Measurements from ENCODE around the gene MAGI3.

MAGI3 gene

DNA sequence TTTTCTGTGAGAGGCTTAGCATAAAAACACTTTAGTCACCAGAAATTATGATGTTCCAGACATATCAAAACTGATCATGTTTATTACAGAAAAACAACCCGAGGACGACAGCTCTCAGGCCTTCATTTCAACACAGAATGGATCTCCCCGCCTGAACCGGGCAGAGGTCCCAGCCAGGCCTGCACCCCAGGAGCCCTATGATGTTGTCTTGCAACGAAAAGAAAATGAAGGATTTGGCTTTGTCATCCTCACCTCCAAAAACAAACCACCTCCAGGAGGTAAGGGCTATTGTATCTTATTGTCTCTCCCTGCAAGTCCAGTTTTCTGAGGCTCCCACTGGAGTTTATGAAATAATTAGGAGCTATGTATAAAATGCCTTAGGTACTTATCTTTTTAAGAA lies 263.4 kb downstream of the MAGI3 start:
- no peaks in the 10 kb centered on the region for H3K27me3 ChIP-seq (ENCODE audit: insufficient read depth, low read length)
- no peaks in the 10 kb centered on the region for H3K9me2 ChIP-seq (ENCODE audit: low read depth, low read length)
- H3K9ac ChIP-seq (ENCODE audit: low read length): no peak overlapping the region
- no peak overlapping the region for H3K4me2 ChIP-seq (ENCODE audit: low read length)
- H3F3A ChIP-seq (ENCODE audit: insufficient read depth, low read length): no peaks in the 10 kb centered on the region
- H3K27ac ChIP-seq (ENCODE audit: low read depth, low read length, poor library complexity, severe bottlenecking): no peak overlapping the region
- TF ChIP-seq, protein P1, sequence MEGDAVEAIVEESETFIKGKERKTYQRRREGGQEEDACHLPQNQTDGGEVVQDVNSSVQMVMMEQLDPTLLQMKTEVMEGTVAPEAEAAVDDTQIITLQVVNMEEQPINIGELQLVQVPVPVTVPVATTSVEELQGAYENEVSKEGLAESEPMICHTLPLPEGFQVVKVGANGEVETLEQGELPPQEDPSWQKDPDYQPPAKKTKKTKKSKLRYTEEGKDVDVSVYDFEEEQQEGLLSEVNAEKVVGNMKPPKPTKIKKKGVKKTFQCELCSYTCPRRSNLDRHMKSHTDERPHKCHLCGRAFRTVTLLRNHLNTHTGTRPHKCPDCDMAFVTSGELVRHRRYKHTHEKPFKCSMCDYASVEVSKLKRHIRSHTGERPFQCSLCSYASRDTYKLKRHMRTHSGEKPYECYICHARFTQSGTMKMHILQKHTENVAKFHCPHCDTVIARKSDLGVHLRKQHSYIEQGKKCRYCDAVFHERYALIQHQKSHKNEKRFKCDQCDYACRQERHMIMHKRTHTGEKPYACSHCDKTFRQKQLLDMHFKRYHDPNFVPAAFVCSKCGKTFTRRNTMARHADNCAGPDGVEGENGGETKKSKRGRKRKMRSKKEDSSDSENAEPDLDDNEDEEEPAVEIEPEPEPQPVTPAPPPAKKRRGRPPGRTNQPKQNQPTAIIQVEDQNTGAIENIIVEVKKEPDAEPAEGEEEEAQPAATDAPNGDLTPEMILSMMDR (IDR thresholded peaks at IDR 0.05; ENCODE audit: low read length): no peak
- no peak for TF ChIP-seq EZH2 (IDR thresholded peaks at IDR 0.05; ENCODE audit: borderline replicate concordance, low read length)
- no peaks in the 10 kb centered on the region for H3K36me3 ChIP-seq (ENCODE audit: insufficient read depth, low read length)
- H3K4me3 ChIP-seq (ENCODE audit: low read depth, low read length, poor library complexity, severe bottlenecking): no peak overlapping the region
- H3K4me1 ChIP-seq (ENCODE audit: insufficient read depth, low read length, severe bottlenecking): no peaks in the 10 kb centered on the region
- H4K20me1 ChIP-seq (ENCODE audit: insufficient read depth, low read length): no peaks in the 10 kb centered on the region
- no peak overlapping the region for H2AFZ ChIP-seq (ENCODE audit: low read length)
- H3K79me2 ChIP-seq (ENCODE audit: insufficient read depth, low read length): no peaks in the 10 kb centered on the region
- no peaks in the 10 kb centered on the region for H3K9me3 ChIP-seq (ENCODE audit: low read length)

- Histone ChIP-seq H3K27ac (ENCODE audit: low read depth, low read length, poor library complexity, severe bottlenecking) (no peak overlapping the region), H2AFZ (ENCODE audit: low read length) (no peak overlapping the region), H3K4me3 (ENCODE audit: low read depth, low read length, poor library complexity, severe bottlenecking) (no peak overlapping the region), H3K9me3 (ENCODE audit: low read length) (no peaks in the 10 kb centered on the region), H3K4me1 (ENCODE audit: insufficient read depth, low read length, severe bottlenecking) (no peaks in the 10 kb centered on the region), H3K9me2 (ENCODE audit: low read depth, low read length) (no peaks in the 10 kb centered on the region), H3K79me2 (ENCODE audit: insufficient read depth, low read length) (no peaks in the 10 kb centered on the region), H3K36me3 (ENCODE audit: insufficient read depth, low read length) (no peaks in the 10 kb centered on the region), H3K27me3 (ENCODE audit: insufficient read depth, low read length) (no peaks in the 10 kb centered on the region), H3K9ac (ENCODE audit: low read length) (no peak overlapping the region), H3K4me2 (ENCODE audit: low read length) (no peak overlapping the region), H4K20me1 (ENCODE audit: insufficient read depth, low read length) (no peaks in the 10 kb centered on the region), H3F3A (ENCODE audit: insufficient read depth, low read length) (no peaks in the 10 kb centered on the region)
- no peak for TF ChIP-seq EZH2 (IDR thresholded peaks at IDR 0.05; ENCODE audit: borderline replicate concordance, low read length)
- TF ChIP-seq, protein P1 (IDR thresholded peaks at IDR 0.05; ENCODE audit: low read length): no peak
These were observed 264.6 kb downstream of the MAGI3 start for GRCh38 chr1:113654883-113655282.

GRCh38 chr1:113657126-113657525 lies 266.8 kb downstream of the MAGI3 start:
- Histone ChIP-seq H3K27me3 (ENCODE audit: insufficient read depth, low read length) (no peaks in the 10 kb centered on the region), H3K9me3 (ENCODE audit: low read length) (no peaks in the 10 kb centered on the region), H3K9ac (ENCODE audit: low read length) (no peak overlapping the region), H3K79me2 (ENCODE audit: insufficient read depth, low read length) (no peaks in the 10 kb centered on the region), H3K4me1 (ENCODE audit: insufficient read depth, low read length, severe bottlenecking) (no peaks in the 10 kb centered on the region), H3K4me3 (ENCODE audit: low read depth, low read length, poor library complexity, severe bottlenecking) (no peak overlapping the region), H3K27ac (ENCODE audit: low read depth, low read length, poor library complexity, severe bottlenecking) (no peak overlapping the region), H2AFZ (ENCODE audit: low read length) (no peak overlapping the region), H3K36me3 (ENCODE audit: insufficient read depth, low read length) (no peaks in the 10 kb centered on the region), H3K4me2 (ENCODE audit: low read length) (no peak overlapping the region), H3K9me2 (ENCODE audit: low read depth, low read length) (no peaks in the 10 kb centered on the region), H4K20me1 (ENCODE audit: insufficient read depth, low read length) (no peaks in the 10 kb centered on the region), H3F3A (ENCODE audit: insufficient read depth, low read length) (no peaks in the 10 kb centered on the region)
- no peak for TF ChIP-seq EZH2 (IDR thresholded peaks at IDR 0.05; ENCODE audit: borderline replicate concordance, low read length)
- TF ChIP-seq, protein P1 (IDR thresholded peaks at IDR 0.05; ENCODE audit: low read length): no peak

Data from OCI-LY1 (cell line).